HG03103 (cell line): Measurements from ENCODE around the gene DRD4.

ENCODE experiments used
- ATAC-seq: cut with Tn5 transposase; IDR thresholded peaks from one replicate; pipeline ENCODE4 v1.9.1; 2021; ENCODE audit warnings: low read depth; ENCODE audit not compliant: unreplicated experiment

Gene DRD4

DNA sequence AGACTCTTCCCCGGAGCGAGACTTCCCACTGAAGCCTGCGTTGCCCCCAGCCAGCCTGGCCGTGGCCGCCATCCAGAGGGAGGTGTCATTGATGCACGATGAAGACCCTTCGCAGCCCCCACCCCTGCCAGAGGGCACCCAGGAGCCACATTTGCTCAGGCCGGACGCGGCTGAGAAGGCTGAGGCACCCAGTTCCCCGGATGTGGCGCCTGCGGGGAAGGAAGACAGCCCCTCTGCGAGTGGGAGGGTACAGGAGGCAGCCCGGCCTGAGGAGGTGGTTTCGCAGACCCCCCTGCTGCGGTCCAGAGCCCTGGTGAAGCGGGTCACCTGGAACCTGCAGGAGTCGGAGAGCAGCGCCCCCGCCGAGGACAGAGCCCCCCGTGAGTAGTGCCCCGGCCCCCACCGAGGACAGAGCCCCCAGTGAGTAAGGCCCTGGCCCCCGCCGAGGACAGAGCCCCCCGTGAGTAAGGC, 27.7 kb upstream of the DRD4 start:
- no peak for ATAC-seq

DNA sequence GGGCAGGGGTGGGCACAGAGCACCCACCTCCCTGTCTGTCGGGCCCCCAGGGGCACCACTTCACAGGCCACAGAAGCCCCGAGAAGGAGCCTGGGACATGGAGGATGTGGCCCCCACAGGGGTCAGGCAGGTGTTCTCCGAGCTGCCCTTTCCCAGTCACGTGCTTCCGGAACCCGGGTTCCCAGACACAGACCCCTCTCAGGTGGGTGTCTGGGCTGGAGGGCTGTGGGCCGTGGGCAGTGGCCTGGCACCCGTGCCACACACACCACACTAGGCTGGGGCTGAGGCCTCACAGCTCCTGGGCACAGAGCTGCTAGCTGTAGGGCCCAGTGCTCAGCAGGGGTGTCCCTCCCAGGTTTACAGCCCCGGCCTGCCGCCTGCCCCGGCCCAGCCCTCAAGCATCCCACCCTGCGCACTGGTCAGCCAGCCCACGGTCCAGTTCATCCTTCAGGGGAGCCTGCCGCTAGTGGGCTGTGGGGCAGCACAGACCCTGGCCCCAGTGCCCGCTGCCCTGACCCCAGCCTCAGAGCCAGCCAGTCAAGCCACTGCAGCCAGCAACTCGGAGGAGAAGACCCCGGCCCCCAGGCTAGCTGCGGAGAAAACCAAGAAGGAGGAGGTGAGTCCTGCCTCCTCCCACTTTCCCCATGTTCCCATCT, 26.8 kb upstream of the DRD4 start:
- ATAC-seq: no peak

DNA sequence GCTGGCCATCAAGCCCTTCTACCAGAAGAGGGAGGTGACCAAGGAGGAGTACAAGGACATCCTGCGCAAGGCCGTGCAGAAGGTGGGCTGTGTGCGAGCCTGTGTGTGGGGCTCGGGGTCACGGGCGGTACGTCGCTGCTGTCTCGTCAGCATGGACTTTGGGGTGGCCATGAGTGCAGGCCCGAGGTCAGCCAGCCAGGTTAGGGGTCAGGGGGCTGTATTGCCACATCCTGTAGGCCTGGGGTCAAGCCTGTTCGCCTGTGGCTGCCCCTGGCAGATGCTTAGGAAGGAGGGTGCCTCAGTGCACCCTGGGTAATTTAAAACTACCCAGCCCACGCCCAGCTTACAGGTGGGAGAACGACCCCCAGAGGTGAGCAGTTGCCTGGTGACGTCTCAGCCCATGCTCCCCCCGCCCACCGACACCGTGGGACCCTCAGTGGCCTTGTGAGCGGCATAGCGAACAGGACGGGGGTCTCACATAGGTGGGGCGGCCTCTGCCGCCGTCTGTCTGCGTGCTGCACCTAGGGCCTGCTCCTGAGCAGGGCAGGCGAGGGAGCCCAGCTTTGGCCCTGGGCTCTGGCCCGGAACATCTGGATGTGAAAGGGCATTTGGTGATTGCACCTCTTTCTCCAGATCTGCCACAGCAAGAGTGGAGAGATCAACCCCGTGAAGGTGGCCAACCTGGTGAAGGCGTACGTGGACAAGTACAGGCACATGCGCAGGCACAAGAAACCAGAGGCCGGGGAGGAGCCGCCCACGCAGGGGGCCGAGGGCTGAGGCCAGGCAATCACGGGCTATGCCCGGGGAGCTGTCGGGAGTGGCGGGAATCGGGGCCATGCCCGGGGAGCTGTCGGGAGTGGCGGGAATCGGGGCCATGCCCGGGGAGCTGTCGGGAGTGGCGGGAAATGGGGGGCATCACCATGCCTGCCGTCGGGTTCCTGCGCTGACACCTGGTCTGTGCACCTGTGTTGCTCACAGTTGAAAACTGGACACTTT, 25.8 kb upstream of the DRD4 start:
- no peak for ATAC-seq

DNA sequence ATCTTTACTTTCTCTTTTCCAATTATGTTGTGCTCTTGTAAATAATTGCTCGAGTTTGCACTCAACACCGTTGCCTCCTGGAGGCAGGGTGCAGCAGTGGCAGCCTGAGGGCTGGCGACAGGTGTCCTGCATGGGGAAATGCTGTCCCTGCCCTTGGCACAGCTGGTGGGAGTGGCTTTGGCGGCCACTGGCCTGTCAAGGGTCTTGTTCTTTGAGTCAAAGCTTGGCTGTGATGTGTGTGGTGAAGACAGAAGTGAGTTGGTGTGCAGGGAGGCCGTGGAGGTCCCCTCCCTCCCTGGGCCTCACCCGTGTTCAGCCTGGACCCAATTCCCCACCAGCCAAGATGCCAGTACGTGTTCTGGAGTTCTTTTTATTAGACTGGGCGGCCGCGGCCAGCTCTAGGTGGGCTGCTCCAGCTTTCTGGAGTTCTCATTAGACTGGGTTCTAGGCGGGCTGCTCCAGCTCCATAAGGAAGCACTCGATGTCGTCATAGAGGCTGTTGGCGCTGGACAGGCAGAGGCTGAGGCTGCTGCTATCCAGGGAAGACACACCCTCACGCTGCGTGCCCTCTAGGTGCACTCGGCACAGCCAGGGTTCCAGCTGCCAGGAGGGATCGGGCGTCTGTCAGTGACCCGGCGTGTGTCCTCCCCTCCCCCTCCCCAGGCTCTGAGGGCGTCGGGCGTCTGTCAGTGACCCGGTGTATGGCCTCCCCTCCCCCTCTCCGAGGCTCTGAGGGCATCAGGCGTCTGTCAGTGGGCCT, 24.7 kb upstream of the DRD4 start:
- ATAC-seq: no peak

DNA sequence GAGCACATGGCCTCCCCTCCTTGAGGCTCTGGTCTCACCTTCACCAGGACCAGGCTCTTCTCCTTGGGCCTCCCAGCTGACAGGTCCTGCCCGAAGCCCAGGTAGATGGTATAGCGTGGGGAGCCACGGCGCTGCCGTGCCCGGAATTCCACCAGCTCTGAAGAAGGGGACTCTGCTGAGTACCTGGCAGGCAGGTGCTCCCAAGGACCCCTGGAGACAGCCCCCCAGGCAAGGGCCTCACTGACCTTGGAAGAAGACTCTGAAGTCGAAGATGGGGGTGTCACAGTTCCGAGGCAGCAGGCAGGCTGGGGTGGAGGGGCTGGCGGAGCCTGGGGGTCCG, 24.1 kb upstream of the DRD4 start:
- no peak for ATAC-seq

DNA sequence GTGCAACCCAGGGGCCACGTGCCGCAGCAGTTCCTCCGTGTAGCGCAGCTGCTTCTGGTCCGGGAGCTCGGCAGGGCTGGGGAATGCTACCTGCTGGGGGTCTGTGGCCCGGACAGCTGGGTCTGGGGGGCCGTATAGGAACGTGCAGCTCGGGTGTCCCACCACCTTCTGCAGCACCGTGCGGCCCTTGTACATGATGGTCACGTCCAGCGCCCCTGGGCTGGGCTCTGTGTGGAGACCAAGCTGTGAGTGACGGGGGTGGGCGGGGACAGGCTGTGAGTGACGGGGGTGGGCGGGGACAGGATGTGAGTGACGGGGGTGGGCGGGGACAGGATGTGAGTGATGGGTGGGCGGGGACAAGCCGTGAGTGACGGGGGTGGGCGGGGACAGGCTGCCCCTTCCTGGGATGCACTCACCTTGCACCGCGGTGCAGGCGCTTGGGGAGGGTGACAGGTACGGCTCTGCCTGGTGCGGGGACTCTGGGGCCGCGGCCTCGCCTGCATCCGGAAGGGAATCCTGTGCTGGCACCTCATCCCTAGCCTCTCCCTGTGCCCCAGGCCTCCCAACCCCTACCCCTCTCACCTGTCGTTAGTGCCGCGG, 23.6 kb upstream of the DRD4 start:
- no peak for ATAC-seq

DNA sequence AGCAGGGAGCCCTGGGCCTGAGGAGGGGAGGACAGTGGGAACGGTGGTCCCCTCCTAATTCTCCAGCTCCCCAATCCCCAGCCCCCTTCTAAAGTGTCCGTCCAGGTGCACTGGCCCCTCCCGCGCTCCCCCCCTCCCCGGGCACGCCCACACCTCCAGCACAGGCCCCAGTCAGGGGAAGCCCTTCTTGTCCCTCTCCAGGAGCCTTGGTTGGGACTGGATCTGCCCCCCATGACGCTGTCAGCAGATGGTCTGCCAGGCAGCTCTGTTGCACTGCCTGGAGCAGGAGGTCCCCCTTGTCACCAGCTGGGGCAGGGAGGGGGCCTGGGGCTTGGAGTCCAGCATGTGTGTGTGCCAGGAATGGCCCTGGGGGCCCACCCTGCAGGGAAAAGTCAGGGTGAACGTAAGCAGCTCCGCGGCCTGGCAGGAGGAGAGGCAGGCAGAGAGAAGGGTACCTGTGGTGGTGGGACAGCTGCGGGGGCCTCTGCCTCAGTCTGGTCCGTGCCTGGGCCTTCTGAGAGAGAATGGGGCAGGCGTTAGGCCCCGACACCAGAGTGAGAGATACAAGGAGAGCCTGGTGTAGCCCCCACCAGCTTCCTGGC, 22.9 kb upstream of the DRD4 start:
- ATAC-seq: no peak

DNA sequence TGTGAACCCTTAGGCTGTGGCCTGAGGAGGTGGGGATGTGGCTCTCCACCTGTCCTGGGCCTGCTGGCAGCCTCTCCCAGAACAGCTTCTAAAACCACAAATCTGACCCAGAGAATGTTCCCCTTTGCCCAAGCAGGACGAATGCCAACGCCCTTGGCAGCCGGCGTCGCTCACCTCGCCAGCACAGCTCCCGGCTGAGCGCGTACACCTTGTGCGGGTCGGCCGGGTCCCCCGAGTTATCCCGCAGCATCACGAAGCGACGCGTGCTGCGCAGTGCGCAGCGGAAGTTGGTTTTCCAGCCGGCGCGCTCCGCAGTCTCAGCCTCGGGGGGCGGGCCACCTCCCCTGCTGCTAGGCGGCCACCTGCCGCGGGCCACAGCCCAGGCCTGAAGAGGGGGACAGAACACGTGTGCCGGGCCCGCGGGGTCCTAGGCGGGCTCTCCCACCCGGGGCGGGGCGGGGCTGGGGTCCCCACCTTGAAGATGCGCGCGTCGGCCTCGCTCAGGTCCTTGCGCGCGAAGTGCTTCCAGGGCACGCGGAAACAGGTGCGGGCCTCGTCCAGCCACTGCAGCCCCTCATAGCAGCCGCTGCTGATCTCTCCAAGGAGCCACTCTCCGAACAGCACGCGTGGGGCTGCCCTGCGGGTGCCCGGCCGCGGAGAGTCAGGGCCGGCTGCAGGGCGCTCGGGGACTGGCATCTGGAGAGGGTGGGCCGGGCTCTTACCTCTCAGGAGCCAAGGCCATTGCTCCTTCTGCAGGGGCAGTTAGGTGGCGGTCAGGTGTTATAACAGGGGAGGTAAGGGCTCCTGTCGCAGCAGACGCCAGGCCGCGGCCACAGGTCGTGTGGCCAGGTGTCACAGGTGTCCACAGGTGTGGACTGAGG, 22.2 kb upstream of the DRD4 start:
- ATAC-seq: peak; percentile 2

DNA sequence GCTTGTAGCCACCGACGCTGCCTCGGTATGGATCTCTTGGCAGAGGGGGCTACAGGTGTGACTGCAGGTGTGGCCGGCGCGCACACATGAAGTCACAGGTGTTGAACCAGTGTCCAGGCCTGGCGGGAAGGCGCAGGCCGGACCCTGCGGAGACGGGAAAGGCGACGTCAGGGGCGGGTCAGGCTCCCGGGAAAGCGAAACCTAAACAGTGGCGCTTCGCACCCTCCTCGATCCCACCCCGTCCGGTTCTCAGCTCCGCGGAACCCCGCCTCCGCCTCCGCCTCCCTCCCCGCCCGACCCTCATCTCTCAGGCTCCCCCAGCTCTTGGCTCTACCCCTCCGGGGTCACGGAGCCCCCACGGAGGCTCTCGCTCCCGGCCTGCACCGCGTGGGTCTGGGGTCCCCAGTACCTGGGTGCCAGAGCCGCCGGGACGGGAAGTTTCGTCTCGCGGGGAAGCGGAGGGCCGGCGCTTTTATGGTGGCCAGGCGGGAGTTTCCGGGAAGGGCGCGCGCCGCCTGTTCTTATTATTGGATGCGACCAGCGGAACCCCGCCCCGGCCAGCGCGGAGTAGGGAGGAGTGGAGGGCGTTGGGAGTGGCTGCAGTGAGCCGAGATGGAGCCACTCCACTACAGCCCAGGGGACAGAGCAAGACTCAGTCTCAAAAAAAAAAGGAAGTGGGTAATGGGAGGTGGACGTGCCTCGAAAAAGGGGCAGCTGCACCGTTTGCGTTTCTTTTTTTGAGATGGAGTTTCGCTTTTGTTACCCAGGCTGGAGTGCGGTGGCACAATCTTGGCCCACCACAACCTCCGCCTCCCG, 21.4 kb upstream of the DRD4 start, which contains the start of gene IRF7:
Gene IRF7, minus strand, starts transcription at position 447 of the 816 bp plus-strand sequence. CDS start 586 bp downstream, outside the sequence.
- ATAC-seq: peak; percentile 74

DNA sequence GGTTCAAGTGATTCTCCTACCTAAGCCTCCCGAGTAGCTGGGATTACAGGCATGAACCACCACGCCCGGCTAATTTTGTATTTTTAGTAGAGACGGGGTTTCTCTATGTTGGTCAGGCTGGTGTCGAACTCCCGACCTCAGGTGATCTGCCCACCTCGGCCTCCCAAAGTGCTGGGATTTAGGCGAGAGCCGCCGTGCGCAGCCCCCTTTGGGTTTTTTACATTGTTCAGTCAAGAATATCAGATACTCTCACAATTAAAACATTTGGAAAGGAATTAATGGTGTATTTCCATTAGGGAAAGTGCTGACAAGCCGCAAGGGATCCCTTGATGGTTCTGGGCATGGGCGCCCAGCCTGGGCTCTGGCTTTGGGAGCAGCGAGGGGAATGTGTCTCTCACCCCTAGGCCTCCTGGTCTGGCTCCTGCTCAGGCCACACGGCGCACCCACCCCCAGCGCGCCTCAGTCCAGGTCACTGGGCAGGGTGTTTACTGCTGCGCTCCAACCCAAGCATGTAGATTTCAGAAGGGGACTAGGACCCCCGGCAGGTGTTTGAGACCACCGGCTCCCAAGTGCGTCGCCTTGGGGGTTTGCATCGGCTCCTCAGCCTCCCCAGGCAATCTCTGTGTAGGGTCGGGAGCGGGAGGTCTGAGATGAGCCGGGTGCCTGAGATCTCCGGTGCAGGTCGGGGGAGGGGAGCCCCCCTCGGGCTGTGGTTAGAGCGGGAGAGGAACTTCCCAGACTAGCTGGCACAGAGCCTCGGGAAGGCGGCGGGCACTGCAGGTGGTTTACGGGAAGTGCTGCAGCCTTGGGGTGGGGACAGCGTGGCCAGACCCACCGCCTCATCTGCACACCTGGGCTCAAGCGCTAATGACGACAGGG, 20.5 kb upstream of the DRD4 start:
- no peak for ATAC-seq

DNA sequence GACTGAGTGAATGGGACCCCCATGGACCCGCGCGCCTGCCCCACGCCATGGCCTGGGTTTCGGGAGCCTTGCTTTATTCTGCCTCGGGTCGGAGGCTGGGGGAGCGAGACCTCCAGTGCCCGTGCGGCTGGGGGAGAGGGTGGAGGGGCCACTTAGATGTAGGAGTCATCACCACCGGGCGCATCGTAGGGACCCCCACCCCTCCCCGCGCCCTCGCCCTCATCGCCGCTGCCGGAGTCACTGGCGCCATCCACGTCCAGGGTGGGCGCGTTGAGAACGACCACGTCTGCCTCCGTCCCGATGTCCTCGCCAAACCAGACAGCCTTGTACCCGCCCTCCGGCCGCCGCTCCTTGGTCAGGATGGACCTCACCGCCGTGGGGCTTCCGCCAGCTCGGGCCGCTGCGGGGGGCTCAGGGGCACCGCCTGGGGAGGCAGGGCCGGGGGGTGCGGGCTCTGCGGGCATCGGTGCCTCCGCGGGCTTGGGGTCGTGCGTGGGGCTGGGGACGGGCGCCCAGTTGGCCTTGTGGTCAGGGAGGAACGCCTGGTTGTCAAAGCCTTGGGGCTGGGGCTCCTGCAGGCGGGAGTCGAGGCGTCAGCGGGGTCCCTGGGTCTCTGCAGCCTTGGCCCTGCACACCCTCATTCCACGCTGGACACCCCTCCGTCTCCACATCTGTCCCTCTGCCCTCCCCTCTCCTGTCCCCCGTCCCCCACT, 19.7 kb upstream of the DRD4 start:
- ATAC-seq: no peak

DNA sequence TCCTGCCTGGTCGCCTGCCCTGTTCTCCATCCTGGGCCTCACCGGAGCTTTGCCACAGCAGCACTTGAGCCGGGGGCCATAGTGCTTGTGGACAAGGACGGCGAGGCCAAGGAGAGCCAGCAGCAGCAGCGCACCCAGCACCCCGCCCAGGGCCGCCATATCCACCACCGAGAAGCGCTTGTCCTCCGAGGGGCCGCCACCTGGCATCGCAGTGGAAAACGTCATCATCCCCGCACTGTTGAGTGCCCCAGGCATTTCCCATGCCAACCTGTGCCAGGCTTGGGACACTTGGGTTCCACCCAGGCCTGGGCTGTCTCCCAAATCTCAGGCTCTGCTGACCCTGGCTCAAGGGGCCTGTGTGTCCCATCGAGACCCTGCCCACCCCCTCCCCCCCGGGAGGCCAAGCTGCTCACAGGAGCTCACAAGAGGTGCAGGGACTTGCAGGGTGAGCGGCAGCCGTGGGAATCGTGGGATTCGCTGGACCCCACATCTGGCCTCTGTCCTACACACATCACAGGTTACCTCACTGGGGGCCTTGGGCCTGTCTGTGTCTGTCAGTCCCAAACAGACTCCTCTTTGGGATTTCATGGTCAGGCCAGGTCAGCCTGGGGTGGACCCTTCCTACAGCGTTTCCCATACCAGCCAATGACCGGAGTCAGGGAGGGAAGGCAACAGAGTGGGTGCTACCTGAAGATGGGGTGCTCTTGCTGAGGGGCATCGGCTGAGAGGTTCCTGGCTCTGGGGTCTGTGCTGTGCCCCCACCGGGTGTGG, 19.0 kb upstream of the DRD4 start:
- ATAC-seq: no peak

DNA sequence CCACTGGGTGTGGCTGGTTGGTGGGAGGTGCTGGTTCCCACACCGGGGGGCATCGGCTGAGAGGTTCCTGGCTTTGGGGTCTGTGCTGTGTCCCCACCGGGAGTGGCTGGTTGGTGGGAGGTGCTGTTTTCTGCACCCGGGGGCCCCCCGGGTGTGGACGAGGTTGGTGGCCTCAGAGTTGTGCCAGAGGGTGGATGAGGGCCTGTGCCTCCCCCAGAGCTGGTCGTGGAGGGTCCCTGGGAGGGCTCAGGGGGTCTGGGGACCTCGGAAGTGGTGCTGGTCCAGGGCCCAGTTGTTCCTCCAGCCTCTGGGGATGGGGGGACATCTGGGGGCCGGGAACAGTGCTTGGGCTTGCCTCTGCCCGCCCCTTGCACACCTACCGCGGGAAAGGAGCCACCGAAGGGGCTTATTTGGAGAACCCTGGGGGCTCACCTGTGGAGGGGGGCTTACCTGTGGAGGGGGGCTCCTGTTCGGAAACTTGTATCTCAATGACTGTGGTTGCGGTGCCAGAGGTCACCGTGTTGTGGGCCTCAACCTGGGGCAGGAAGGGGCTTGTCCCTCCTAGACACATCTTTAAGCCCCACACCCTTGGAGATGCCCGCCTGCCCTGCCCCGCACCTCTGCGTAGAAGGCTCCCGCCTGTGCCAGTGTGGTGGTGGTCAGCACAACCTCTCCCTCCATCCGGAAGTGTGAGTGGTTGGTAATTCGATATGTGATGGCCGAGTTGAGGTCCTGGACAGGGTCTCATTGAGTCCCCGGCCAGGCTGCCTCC, 18.0 kb upstream of the DRD4 start:
- no peak for ATAC-seq

DNA sequence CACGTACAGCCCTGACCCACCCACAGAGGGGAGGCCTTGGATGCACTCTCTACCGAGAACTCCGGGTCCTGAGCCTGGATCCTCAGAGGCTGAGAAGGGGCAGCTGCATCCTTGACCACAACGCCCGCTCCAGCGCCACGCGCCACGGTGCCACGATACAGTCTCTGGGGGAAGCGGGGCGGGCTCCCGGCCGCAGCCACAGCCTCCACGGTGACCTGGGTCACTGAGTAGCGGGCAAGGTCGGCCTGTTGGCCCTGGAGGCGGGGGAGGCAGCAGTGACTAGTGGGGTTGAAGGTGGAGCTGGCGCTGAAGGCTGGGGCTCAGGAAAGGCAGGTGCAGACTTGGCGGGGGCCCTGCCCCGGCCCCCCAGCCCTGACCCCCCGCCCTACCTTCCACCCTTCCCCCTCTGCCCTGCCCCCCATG, 17.4 kb upstream of the DRD4 start:
- ATAC-seq: no peak

DNA sequence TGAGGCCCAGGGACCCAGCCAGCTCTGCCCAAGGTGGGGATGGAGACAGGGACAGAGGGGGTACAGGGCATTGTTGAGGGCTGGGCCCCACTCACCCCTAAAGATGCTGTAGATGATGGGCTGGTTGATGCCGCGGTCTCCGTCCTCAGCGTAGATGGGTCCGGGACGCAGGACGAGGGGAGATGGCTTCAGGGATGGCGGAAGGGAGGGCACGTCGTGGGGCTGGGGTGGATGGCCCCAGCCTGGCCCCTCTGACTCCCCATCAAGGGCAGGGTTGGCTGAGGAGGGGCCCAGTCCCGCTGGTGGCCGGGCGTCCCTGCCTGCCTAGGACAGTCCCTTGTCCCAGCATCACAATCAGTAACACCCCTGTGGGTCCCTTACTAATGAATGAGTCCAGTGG, 16.9 kb upstream of the DRD4 start:
- ATAC-seq: no peak
